ENCODE data around the gene CDH4.

The CDH4 gene

DNA sequence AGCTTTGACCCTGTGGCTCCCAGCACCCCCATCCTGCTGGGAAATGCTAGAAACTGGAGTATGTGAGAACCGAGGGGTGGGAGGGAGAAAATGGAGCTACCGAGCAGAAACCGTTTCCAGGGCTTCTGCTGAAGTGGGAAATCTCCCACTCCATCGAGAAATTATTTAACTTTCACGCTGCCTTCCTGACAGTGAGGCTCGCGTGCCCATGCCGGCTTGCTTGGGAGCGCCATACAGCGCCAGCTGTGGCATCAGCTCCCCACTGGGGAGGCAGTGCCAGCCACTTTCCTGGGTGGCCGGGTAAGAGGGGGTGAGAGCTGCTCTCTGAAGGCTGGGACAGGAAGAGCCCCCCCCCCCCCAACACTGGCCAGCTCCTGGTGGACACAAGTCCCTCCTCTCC, 544.7 kb downstream of the CDH4 start:
- DNase-seq (ENCODE audit: low spot score): no peak

DNA sequence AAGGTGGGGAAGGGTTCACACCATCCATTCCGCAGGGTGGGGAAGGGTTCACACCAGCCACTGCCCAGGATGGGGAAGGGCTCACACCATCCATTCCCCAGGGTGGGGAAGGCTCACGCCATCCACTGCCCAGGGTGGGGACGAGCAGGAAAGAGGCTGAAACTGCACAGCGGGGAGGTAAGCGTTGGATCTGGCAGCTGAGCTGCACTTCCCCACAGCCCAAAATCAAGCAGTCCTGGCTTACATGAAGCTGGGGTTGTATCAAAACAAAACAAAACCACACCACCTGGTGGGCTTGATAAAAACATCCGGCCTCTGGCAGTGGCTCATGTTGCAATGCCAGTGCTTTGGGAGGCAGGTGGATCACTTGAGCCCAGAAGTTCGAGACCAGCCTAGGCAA, 545.1 kb downstream of the CDH4 start:
- DNase-seq (ENCODE audit: low spot score): no peak

DNA sequence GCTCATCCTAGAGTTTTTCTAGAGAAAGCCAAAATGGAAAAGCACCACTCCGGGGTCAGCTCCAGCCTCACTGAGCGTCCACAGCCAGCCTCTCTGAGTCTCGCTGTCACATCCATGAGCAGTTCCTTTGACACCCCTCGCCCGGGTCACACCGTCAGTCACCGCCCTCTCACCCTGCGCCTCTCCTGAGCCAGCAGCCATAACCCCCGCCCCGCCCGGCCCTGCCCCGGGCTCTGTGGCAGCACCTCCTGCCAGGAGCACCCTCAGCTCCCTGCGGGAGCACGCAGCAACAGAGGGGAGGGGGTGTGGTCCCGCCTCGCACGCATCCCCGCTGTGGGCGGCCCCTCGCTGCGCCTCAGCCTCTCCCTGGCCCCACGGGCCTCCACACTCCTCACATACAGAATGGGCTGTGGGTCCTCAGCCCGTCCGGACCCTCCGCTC, 545.9 kb downstream of the CDH4 start:
- DNase-seq (ENCODE audit: low spot score): no peak

DNA sequence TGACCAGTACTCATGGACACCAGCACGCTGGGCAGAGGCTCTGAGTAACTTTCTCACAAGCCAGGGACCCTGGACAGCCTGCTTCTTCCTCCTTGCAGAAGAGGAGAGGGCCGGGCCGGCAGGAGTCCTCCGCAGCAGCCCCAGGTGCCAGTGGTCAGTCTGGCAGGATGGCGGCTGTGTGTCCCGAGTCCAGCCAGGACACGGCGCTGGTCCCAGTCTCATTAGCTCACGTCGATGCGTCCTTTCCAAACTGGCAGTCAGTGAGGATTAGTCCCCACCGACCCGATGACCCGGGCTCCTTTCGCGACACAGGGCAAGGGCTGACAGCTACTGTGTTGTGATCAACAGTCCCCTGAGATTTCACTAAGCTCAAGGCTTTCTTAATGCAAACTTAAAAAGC, 546.6 kb downstream of the CDH4 start:
- no peak for DNase-seq (ENCODE audit: low spot score)

DNA sequence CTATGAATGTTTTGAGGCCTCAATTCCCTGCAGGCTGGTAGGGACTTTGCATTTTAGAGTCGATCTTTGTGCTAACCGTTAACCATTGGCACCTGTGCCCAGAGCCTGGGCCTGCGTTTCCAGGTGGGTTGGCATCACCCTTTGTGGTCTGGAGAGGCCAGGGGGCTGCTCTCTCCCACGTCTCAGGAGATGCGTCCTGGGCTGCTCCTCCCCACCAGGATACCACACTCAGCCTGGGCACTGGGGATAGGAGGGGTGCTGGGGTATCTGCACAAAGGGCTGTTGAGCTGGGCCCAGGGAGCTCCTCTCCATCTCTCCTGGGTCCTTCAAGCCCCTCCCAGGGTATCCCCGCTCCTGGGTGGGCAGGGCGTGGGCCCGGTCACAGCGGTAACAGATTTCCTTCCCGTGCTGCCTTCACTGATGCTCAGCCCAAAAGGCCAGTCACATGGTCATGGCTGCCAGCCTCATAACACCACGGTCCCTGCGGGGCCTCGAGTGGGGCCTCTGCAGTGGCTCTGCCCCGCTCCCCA, 547.4 kb downstream of the CDH4 start:
- DNase-seq (ENCODE audit: low spot score): no peak

DNA sequence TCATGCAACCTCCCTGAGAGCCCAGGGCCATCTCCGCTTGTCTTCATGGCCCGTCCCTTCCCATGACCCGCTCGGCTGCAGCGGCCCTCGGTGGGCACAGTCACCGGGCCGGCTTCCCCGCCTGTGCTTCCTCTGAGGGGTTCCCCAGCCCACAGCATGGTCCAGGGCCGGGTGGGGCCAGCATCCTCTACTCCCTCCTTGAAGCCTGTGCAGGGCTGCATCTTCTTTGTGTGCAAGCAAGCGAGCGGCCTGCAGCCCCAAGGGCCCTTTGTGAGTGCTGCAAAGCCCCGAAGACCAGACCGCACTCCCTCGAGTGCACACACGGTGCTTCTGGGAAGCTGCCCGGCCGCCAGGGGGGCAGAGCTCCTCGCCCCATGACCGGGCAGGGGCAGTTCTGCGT, 547.9 kb downstream of the CDH4 start:
- DNase-seq (ENCODE audit: low spot score): no peak

DNA sequence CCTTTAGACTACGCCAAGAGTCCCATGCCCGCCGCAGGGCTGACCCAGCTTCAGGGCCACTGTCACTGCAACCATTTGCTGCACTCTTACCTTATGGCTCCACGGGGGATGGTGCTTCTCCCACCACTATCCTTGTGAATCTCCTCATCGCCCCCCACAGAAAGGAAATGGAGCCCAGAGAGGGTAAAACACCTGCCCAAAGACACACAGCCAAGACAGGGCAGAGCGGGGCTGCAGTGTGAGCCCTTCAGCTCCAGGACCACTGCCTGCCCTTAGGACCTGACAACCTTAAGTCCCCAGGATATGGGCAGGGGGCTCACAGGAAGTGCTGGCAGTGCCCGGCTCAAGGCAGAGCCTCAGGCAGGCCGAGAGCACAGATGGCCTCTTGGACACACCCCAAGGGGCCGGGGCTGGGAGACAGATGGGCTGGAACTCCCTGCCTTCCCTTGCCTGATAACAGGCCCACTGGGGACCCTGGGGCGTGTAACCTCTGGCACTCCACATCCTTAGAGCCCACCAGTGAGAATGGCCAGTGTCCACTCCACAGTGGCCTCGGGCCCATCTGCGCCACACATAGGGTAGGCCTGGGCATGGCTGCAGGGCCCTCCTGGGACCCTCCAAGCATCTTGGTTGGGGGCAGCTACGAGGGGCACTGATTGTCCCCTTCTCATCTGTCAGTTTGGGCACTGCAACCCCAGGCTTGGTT, 548.5 kb downstream of the CDH4 start:
- no peak for DNase-seq (ENCODE audit: low spot score)

DNA sequence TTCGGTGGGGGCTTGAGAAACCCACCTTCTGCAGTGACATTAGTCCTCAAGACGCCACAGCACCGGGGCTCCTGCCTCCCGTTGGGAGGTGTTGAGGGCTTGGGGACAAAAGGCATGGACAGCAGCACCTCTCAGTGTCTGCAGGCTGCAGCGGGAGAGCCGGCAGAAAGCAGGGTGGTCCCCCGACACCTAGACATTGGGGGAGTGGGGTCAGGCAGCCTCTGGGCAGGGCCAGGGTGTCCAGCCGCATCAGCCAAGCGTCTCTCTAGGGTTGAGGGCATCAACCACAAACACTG, 549.0 kb downstream of the CDH4 start:
- DNase-seq (ENCODE audit: low spot score): no peak

DNA sequence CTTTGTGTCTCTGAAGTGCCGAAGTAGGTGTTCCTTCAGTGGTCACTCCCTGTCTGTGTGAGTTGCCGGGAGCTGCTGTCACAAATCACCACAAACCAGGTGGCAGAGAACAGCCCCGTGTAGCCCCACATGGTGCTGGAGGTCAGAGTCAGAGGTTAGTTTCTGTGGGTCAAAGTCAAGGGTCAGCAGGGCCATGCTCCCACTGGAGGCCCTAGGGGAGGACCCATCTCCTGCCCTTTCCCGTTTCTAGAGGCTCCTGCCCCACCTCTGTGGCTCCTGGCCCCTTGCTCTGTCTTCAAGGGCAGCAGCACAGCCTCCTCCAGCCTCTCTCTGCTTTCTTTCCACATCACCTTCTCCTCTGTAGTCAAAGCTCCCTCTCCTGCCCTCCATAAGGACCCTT, 549.4 kb downstream of the CDH4 start:
- DNase-seq (ENCODE audit: low spot score): no peak

DNA sequence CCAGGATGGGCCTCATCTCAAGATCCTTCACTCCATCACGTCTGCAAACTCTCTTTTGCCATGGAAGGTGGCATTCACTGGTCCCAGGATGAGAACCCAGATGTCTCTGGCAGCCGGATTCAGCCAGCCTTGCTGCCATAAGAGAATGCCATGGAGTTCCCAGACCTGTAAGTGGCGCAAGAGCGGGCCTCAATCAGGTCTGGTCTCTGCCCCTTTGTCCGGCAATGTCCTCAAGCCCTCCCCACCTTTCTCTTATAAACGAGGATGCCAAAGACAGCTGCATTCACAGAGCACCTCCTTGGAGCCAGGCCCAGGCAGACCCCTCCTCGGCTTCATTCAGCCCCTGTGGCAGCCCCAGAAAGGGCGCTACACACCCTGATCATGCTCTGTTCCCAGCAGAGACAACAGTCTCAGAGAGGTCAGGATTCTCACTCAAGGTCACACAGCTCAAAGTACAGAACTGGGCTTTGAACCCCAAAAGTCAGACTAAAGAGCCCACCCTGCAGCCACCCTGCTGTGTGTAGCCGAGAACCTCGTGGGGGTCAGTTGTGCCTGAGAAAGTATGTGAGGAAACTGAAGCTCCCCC, 549.9 kb downstream of the CDH4 start:
- no peak for DNase-seq (ENCODE audit: low spot score)

DNA sequence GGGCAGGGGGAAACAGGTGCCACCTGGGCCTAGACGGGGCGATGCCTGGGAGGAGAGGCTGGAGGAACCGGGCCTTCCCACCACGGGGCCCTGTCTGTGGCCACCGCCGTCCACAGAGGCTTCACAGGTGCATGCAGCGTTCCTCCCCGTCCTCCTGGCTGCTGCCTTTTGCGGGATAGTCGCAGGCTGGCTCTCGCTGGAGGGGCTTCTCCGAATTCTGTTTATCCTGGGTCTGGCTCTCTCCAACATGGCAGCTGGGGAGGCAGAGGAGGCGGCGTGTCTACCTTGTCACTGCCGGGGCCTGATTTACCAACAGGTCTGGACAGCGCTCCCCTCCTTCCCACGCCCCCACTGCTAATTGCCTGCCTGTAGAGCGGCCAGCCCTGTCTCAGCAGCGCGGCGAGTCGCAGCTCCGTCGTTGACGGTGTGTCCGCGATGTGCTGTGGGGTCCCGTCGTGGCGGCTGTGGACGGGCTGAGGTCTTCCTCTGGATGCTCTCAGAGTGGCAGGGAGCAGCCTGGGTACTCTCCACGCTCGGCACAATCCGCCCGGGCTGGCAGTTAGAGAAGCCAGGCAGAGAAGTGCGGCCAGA, 550.8 kb downstream of the CDH4 start:
- no peak for DNase-seq (ENCODE audit: low spot score)

DNA sequence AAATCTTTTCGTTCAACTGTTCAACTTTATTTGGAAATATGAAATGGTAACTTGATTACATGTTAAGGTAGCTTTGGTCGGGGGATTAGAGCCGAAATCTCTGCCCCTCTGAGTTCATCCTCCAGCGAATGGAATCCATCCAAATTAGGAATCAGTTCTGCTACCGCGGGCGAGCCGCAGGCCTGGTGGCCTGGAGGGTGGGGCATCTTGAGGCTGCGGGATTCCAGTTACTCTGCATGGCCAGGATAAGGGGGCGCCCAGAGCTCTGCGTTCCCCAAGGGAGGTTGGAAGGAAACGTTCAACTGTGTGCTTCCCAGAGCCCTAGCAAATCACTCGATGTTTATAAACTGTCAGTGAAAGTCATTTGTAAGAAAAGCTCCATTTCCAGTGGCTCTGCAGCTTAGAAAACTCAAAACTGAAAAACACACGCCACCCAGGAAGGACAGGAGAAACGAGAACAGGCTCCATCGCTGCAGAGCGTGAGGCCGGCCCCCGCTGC, 551.4 kb downstream of the CDH4 start:
- no peak for DNase-seq (ENCODE audit: low spot score)

DNA sequence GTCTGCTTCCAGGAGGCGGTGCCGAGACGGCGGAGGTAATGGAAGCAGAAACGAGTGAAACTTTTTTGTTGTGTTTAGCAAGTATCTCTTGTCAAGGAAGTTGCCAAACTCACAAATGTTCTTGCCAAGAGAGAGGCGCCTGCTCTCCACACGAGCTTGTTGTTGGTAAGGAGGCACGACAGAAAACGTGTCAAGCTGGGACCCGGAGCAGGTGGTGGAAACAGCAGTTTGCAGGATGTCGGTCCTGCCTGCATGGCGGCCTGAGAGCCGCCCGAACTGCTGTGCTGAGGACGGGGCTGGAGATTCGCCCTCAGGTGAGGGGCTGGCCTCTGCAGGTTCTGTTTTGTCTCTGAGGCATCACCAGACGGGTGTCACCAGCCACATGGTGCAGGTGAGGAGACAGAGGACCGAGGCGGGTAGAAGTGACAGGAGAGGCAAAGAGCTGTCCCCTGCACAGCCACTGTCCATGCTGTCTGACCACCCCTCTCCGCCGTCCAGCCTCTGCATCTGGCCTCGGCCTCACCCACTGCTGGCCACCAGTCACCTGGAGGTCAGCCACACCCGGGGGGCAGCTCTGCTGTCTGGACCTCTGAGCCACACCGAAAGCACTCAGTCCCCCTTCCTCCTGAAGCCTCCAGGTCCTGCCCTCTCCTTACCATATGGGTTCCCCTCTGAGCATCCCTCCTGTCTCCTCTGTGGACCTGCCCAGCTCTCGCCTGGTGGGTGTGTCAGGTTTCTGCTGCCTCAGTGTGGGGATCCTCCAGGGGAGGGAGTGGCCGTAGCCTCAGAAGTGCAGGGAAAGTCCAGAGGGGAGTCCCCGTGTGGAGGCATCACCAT, 552.1 kb downstream of the CDH4 start:
- DNase-seq (ENCODE audit: low spot score): no peak

DNA sequence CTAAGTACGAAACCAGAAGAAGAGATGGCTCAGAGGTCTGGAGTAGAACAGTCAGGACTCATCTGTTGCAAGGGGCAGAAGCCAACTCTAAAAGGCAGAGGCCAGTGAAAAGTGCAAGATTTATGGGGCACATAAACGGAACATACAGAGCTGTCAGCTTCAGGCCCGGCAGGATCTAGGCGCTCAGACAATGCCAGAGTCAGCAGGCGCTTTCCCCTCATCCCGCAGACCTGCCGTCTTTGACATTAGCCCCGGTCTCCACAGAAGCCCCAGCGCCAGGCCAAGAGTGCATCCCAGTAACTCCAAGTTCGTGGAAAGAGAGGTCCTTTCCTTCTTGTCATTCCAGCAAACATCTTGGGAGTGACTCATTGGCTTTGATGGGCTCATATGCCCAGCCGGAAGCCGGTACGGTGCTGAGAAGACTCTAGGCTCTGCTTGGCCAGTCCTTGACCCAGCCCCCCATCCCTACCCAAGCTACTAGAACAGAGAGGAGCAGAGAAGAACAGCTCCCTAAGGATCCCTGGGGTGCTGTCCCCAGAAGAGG, 552.8 kb downstream of the CDH4 start:
- DNase-seq (ENCODE audit: low spot score): no peak

DNA sequence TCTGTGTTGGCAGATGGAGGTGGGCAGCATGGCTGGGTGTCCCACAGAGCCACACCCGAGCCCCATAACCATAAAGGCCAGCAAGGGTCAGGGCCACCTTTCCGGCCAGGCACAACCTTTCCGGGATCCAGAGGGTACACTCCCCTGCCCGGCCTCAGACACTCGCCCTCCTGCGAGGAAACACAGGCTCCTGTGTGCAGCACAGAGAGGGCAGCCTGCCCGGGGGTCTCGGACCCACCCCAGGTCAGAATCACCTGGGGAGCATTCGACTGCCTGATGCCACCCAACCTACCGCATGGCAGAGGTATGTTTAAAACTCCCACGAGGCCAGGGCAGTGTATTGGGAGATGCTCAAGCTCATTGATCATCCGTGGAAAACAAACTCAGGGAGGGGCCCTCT, 553.3 kb downstream of the CDH4 start:
- no peak for DNase-seq (ENCODE audit: low spot score)

DNA sequence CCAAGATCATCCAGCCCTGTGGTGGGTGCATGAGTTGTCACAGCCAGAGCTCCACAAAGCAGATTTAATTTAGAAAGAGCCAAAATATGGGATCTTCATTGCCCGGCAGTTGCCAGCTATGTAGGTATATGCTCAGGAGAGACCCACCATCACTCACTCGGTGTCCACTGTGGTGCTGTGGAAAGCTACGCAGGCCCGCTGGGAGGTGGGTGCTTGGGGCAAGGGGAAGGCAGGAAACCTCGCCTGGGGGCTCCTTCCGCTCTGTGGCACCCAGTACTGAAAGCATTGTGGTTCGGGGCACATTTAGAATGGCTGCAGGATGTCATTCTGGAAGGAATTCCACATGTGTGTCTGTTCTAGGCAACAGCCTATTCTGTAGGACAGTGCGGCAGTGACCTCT, 553.7 kb downstream of the CDH4 start:
- no peak for DNase-seq (ENCODE audit: low spot score)

DNA sequence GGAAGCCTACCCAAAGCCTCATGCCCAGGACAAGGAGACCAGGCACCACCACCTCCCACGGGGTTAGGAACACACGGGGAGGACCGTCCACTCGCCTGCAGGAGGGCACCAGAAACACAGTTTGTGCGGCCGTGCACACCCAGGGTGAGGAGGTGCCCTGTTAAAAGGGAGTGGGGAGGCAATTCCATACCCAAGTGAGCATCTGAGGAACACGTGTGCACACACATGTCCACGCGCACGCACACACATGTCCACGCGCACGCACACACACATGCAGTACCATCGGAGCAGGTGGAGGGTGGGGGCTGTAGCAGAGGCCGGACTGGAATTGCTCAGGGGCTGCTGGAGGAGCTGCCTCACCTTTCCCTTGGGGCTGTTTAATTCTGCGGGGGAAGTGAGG, 554.3 kb downstream of the CDH4 start:
- no peak for DNase-seq (ENCODE audit: low spot score)

DNA sequence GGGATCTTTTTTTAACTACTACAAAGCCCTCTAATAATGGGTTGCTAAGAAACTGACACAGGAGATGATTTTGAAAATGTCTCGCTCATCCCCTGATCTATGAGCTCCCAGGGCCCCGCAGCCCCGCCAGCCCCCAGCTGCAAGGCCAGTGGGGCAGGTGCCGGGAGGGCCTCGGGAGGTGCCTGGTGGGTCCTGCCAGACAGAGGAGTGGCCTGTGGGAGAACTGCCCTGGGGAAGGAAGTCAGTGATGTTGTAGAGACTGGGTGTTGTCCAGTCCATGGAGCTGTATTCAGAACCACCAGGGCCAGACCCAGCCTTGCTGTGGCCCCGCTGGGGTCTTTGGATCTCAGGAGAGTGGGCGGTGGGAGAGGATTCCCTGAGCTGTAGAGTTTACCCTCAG, 554.9 kb downstream of the CDH4 start:
- no peak for DNase-seq (ENCODE audit: low spot score)

DNA sequence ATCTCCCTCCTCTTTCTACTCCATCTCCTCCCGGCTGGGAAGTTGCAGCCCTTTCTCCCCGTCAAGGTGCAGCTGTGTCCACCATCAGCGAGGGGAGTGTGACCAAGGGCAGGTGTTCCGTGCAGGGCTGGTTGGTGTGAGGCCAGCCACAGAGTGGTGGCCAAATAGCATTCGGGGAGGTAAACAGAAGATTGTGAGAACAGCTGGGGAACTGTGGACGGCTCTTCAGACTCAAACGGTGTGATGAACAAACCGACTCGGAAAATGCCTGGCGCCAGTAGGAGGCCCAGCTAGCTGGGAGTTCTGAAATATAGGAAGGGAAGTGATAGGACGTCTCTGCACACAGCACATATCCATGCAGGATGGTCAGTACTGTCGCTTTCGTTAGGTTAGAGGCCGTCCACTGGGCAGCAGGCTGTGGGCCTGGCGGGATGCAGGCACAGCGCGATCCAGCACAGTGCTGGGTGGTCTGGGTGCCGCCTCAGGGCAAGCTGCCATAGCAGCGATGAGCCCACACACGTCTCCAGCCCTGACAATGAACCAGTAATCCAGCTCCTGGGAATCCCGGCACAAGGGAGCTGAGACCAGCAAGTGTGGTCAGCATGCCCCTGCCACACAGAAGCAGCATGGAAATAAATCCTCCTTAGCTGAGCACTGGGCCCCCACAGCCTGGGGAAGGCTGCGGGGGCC, 555.6 kb downstream of the CDH4 start:
- DNase-seq (ENCODE audit: low spot score): no peak

DNA sequence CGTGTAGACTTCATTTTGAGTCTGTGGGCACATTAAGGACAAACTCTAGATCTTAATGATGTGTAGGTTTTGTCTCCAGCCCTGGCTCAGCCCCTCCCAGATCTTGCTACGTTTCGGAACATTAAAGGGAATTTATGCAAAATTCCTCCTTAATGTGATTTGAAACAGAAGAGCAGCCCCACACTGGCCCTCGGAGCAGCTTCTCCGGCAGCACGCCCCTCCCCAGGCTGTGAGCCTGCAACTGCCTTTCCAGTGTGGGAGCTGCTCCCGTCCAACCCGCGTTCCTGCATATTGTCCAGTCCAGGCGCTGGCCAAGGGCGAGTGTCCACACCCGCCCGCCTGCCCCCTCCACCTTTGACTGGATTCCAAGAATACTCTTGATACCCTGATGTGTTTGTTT, 556.4 kb downstream of the CDH4 start:
- DNase-seq (ENCODE audit: low spot score): no peak

DNA sequence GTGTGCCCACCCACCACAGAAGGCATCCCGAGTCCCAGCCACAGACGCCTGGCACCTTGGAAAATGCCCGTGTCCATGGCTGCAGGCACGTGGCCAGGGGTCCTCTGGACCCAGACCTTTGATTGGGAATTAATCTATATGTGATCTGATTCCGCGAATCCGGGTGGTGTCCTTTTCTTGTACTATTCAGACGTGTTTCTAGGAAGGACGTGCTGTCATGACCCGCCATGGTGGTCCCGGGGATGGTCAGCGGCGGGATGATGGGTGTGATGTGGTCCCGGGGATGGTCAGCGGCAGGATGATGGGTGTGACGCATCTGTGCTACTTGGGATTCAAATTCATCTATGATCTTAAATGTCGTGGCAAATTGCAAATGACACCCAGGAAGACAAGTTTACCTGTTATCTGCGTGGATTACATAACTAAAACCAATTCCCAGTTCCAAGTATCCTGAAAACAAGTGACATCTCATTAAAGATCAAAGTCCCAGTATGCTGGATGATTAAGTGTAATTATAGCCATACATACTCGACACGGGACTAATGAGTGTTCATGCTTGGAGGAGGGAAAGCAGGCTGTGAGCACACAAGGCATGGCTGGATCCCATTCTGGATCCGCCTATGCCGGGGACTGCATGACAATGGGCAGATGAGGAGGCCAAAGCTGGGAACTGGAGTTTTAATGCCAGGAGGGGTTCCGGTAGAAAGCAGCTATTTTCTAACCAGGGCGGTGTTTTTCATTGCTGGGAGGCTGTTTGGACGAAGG, 557.1 kb downstream of the CDH4 start:
- no peak for DNase-seq (ENCODE audit: low spot score)

Data from CD4-positive, alpha-beta T cell treated with Interleukin-15 for 4 hours (primary cell).